Measurements from ENCODE around the gene TIMM23.
"Not testable (repeated sequence)": the region's sequence is repeated elsewhere in the genome, so short reads cannot be mapped to it uniquely, and the experiment has no call there.

Gene TIMM23

DNA sequence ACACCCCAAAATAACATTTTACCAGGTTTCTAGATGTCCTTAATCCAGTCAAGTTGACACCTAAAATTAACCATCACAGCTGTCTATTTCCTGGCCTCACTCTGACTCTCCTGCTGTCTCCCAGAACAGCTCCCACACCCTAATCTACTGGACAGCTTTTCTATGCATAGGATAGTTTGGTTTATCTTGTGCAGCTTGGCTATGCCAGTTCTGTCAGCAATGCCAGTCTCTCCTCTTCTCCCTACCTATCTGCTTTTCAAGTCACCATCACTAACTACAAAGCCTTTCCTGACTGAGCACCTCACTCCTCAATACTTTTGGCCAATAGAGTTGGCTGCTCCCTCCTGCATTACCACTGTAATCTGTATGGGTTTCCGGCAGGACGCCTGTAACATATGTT lies 53.1 kb downstream of the TIMM23 start:
- DNase-seq = no peak

DNA sequence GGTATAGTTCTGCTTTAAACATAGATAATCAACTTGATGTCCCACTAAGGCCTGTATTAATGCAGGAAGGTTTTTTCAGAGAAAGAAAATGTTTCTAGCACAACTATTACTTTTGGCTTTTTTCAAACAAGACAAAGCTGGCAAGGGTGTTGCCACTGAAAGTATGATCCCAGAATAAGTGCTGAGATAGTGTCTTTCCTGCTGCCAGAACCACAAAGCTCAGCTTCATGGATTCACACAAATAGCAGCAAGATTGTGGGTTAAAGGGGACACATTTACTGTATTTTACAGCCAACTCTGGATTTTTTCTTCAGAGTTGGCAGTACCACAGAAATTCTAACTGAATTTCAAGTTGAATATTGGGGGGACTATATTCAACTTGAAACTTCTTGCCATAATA lies 53.8 kb downstream of the TIMM23 start:
- DNase-seq = no peak

DNA sequence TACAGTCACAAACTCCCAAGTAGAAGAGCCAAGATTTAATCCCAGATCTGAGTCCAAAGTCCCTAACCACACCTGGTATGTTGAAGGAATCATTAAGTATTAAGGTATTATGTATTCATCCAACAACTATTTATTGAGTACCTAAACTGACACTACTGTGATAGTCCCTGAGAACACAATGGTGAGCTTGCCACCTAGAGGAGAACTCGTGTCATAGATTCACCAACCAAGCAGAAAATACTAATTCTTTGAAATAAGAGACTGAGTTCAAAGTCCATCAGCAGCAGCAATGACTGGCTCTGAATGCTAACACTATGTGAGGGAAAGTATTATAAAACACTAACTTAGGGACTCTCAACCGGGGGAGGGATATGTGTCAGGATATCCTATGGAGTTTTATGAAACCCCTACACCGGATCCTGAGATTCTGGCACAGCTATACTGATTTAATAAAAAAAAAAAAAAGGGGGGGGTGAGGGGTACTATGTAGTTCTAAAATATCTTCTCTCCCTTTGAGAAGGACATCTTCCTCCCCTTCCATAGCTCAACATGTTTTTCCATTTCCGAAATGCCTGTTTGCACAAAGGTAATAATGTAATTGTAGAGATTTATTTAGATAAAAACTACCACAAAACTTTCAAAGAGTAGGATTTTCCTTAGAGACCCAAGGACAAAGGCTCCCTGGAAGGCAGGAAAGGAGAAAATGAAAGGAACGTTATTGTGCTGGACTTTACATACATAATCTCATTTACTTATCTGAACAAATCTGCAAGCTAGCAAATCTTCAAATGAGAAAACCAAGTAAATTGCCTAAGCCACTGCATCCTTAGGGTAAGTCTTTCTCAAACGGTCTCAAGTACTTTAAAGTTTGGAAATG lies 56.5 kb downstream of the TIMM23 start:
- DNase-seq = peak; percentile 67

DNA sequence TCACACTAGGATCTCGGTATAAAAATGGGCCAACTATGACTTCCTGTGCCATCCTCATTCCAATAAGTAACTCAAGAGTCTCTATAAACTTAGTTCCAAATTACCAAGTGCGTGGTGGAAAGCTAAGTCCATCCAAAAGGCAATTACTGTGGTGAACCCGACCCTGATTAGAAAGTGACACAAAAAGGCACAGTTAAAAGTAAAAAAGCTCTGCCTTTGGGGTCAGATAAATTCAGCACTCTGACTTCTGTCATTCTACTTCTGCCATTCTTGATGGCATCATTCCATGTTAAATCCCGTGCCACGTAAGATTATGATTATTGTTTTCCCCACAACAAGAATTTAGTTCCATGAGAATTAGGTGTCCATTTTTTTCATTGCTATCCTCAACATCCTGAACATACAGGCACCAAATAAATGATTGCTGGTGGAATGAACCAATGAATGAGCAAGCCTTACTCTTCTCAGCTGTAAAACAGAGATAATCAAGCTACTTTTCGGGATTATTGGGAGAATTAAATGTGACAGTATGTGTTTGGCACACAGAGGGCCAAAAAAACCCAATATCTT lies 57.3 kb downstream of the TIMM23 start:
- DNase-seq = no peak

DNA sequence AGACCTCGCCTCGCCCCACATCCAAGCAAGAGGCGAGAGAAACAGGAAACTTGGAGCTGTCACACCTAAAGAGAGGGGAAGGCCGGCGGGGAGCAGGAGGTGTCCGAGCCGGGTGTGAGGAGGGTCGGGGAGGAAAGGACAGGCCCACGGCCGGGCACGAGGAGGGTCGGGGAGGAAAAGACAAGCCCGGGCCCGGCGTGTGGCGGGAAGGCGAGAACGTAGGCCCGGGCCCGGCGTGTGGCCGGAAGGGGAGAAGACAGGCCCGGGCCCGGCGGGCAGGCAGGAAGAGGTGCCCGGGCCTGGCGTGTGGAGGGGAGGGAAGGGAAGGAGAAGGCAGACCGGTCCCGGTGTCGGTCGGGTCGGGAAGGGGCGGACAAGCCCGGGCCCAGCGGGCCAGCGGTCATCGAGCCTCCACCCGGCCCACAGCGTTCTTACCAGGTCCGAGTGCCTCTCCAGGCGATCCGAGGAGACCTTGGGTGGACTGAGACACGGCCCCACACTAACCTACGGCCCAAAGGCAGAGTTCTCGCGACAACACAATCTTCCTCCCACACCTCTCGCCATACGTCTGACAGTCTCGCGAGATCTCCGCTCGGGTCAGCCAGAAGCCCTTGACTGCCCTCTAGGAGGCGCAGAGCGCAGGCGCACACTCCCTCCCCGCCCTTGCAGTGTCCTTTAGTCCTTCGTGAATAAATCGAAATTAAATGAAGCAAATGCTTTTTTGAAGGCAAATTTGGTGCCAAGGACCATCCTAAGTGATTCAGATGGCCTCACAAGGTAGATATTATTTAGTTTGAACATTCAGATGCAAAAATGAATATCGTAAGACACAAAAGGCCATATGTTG lies 58.0 kb downstream of the TIMM23 start, which contains the start of gene NCOA4:
NCOA4 (minus strand) TSS at position 533 of the 847 bp plus-strand sequence. CDS start 13,943 bp downstream, outside the sequence.
- peak; percentile 96 for DNase-seq

DNA sequence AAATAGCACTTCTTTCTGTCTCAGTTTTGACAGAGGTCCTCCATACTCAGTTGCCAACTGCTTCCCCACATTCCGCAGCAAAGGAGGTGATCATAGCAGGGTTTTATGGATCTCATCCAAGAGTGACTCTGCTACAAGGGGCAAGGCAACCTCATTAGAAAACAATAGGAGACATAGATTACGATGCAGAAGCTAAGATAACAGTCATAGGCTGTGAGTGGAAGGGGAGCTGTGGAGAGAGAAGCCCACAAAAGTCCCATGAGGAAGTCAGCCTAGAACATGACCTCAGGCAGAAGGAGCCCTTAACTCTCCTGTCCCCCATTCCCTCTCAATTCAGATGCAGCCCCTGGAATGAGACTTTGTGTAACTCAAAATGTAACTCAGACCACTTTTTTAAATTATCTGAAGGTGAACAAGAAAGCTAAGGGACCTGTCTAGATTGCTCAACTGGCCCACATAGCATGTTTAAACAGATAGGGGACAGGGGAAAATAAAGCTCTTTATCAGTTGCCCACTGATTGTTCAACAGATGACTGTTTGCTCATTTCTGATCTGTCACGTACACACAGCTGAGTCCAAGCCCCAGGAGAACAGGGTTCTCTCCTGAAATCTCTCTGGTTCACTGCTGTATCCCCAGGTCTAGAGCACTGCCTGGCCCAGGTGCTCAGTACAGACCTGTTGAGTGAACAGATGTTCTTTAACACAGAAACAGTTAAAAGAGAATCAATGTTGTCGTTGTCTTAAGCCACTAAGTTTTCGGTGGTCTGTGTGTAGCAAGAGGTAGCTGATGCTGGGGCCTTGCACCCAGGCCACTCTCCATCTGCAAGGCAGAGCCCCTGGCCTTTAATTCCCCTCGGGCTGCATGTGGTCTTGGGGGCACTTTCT lies 59.6 kb downstream of the TIMM23 start:
- DNase-seq = peak; percentile 5

DNA sequence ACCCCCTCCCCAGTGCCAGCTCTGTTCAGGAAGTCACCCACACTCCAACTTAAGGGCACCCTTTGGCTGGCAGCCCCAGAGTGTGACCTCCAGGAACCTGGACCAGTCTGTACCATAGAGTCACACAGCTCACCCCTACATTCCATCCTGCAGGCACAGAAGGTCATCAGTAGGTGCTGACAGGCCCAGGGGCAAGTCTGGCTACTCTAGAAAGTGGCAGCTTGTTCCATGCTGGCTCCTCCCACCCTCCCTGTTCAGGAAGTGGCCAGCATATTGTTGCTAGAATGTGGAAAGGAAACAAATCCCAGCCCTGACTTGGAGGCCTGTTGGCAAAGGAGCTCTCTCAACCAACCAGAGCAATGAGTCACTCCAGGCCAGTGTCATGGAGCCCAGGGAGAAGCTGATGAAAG lies 61.3 kb downstream of the TIMM23 start:
- peak; percentile 78 for DNase-seq

DNA sequence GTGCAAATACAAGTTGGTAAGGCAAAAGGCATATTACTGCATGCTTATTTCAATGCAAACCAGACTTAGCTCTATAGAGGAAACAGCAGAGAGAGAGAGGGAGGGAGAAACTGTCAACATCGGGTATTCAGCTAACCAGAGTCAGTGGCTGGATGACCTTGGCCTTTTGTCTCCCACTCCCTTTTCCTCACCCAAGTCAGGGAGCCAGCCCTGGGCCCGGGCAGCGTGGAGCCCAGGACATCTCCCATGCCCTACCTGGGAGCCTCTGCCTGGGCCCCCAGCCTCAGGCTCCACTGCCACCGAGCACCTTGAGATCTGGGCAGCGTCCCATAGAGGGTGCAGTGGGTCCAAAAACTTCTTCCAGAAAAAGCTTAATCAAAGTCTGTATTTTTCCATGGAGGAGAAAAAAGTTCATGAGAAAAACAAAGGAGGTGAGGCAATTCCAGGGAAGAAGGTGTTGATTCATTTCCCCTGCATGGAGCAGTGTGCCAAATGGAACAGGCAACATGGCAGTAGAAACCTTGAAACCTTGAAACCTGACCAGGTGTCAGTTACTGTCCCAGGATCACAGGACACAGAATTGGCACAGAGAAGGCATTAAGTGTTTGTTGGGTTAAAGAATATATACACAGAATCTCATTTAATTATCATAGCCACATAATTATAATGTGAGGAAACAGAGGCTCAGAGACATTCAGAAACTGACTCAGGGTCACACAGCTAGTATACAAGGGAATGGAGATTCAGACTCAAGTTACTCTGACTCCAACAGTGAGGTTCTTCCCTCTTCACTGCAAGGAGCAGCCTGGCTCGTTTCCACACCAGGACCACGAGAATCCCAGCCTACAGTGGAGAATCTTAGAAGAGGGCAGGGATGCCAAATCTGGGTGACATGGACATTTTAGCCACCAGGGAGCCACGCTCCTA lies 63.9 kb downstream of the TIMM23 start:
- no peak for DNase-seq

DNA sequence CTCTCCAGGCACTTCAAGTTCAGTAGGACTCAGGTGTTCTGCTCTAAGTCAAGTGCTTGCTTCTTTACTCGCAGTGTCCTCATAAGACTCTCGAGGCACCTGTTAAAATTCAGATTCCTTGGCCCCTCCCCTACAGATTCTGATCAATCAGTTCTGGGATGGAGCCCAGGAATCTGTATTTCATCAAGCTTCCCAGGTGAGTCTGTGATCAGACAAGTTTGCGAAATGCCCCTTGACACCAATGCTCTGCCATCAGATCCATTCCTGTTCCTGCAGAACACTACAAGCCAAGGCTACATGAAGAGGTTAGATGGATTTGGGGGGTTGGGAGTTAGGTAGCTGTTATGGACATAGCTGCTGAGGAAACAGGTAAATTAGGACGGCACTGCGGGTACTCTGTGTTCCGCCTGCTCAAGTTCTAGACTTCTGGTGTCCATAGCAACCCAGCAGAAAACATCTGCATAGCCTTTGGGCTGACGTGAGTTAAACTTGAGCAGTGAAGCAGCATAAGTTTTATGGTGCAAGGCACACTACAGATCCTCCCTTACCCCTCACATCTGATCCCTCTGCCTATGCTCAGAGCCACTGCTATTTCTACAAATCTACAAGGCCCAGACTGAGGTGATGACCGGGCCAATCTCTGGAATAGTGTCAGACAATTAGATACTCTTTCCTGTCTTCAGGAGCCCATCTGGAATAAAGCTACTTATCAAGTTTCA lies 65.0 kb downstream of the TIMM23 start:
- DNase-seq = no peak

DNA sequence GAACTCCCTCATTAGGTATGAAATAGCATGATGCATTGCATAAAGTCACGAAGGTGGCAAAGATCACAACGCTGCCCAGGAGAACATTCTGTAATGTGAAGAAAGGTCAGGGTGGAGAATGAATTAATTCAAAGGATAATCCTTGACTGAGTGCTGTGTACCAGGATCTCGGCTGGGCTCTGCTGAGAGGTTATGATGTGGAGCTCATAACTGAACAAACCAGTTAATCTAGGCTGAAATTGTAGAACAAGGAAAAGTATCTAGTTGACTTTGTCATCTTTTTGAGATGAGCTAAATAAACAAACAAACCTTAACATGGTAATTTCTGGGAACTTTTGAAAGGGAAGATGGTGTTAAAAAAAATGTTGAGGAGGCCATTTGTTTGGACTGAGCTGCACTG lies 67.7 kb downstream of the TIMM23 start:
- DNase-seq = no peak

DNA sequence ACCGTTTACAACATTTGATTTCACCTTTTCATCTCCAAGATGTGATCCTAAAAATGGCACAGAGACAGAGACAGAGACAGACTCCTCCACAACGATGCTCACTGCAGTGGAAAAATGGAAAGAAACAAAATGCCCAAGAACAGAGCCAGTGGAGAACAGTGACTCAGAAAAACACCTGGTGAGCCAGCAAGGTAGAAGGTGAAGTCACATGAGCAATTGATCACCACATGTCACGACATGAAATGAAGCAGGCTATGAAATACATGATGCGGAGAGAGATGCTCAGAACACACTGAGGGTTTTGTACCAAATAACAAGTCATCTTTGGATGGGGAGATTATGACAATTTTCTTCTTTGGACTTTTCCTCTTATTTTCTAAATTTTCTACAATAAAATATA lies 70.2 kb downstream of the TIMM23 start:
- DNase-seq = no peak

DNA sequence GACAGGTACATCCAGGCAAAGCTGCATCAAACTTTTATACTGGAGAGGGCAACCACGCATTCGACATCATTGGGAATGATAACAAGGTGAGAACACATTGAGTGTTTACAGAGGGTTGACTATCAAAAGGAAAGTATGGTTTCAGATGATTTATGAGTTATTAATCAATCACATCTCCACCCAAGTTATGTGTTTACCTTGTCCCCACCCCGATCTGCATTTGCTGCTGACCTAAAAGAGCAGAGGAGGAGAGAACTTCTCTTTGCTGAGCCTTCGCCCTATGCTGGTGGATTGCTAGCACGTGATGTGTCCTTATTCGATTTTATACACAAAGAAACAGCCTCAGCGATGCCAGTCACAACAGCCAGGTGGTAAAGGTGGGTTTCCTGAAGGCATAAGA lies 74.0 kb downstream of the TIMM23 start, which contains the start of gene MSMB:
MSMB (minus strand) TSS at position 9 of the 400 bp plus-strand sequence. CDS start 32 bp downstream, outside the sequence.
- DNase-seq = no peak

DNA sequence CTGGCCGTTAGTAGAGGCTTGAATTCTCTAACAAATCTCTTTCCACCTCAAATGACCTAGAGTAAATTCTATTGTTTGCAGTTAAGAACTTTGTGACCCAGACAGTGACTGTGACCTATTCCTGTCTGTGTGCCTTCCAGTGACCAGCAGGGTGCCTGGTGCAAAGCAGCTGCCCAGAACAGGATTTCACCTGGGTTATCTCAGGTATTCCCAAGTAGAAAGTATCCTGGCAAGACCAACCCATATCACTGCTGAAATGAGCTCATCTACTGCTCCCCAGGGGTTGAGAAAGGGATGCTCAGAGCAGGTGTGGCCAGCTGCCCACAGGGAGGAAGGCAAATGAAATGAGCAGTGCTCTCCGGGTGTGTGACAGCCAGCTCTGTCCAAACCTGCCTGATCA lies 75.9 kb downstream of the TIMM23 start:
- DNase-seq = no peak

DNA sequence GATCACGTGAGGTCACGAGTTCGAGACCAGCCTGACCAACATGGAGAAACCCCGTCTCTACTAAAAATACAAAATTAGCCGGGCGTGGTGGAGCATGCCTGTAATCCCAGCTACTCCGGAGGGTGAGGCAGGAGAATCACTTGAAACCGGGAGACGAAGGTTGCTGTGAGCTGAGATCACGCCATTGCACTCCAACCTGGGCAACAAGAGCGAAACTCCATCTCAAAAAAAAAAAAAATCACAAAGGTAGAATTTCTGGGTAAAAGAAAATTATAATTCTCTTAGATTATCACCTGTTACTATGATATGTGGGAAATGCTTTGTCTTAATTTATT lies 77.2 kb downstream of the TIMM23 start:
- DNase-seq = not testable (repeated sequence)

DNA sequence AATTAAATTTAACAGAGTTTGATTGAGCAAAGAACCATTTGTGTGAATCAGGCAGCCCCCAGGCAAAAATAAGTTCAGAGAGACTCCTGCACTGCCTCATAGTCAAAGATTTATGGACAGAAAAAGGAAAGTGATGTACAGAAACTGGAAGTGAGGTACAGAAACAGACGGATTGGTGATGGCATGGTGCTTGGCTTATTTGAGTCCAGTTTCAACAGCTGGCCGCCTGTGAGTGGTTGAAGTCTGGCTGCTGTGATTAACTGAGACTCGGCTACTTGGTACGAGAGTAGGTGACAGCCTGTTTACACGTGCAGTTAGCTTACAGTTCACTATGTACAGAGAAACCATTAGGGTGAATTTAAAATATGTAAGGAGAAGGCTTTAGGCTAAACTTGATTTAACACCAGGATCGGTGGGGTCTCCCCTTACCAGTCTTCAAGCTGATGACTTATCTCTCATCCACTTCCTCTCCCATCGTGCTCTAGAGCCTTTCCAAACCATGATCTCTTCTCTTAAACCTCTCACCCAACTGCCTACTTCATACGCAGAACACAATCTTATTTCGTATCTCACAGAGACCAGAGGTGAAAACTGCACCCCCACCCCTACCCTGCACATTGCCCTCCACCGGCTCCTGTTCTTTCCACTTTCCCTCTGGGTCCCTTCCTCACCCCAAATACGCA lies 78.8 kb downstream of the TIMM23 start:
- DNase-seq = peak; percentile 60

DNA sequence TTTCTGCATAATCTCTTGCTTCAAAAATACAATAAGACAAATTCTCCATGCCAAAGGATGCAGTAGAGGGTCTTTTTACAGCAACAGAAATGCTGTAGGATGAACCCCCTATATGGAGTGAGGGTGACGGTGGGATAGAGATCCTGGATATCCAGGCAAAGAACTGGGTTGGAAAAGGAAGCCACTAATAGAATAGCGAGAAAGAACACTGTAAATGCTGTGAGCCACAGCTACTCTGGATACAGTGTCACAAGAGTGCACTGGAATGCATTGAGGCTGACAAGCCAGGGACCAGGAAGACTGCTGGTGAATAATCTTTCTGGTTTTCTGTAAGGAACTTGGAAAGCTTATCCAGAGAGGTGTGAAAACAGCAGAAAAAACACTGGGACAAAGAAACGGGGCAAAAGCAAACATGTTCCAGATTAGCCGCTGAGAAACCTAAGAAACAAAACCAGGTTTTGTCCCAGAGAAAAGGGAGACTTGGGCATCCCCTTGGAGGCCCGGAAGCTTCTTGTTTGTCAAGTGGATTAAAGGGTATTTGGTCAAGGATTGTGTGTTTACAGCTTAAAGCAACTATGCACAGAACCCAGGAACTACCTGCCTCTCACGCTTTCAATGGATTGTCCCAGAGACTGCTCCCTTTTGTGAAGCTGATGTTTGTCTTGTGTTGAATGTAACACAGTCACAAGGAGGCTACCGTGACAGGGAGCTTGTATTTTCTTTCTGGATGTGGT lies 79.9 kb downstream of the TIMM23 start:
- no peak for DNase-seq

DNA sequence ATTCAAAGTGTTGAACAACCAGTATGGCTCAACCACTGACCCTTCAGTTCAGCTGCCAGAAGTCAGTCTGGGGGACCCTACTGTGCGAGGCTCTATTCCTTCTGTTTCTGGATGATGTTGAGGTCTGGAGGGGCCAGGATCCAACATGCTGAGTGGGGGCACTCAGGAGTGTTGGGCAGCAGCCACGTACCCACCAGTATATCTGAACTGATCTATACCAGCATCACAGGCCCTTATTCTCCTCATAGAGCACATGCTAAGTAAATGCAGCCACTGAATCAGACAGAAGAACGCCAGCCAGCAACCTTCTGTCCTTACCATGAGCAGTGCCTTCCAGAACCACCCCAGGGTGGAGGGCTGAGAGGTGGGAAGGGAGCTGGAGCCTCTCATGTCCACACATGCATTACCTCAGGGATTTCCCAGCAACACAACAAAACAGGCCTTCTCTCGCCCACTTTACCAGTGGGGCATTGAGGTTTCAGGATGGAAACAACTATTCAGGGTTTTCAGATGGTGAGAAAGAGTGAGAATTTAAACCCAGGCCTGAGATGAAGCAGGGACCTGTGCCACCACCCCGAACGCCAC lies 80.6 kb downstream of the TIMM23 start:
- no peak for DNase-seq
